Activated CD8-positive, alpha-beta memory T cell treated with anti-CD3 and anti-CD28 coated beads for 36 hours (primary cell): ENCODE results near the gene TECR. TPM values are rescaled to one million over a fixed set of nuclear protein-coding genes. Genes with fewer than 3 reads are reported as not detected.
"Not testable (repeated sequence)": the region's sequence is repeated elsewhere in the genome, so short reads cannot be mapped to it uniquely, and the experiment has no call there.

Source experiments
- CTCF ChIA-PET: fragments of 350-600 bp; sonication (Branson Sonifier 250); formaldehyde crosslinking; loops from one replicate; lab custom pipeline; 2021; ENCODE audit warnings: antibody characterized with exemption; lab: Charles Lee
- POLR2A ChIA-PET: fragments of 350-600 bp; sonication (Branson Sonifier 250); formaldehyde crosslinking; loops from one replicate; lab custom pipeline; 2021; ENCODE audit warnings: antibody characterized with exemption; lab: Charles Lee
- total RNA-seq, 2 experiments: library from RNA; stranded (reverse); gene quantifications; one replicate each; pipeline ENCODE4 v1.2.3, GENCODE V29; 2021

The TECR gene
- total RNA-seq, 2 experiments from 2014 or later = 117 to 122 TPM

- ChIA-PET POLR2A (no interaction called here), CTCF (interaction anchor here (0.9 kb wide), 1 partner anchor 43 kb away, joined by 3 read pairs; no protein-coding TSS in a partner anchor)
These were observed 70.3 kb downstream of the TECR start for GRCh38 chr19:14599548-14600147.

GRCh38 chr19:14603990-14604387, 74.6 kb downstream of the TECR start:
- ChIA-PET CTCF (interaction anchor here (0.6 kb wide), 1 partner anchor 31 kb away, joined by 4 read pairs; no protein-coding TSS in a partner anchor), POLR2A (no interaction called here)

GRCh38 chr19:14606627-14607026, 77.2 kb downstream of the TECR start:
- POLR2A ChIA-PET = no interaction called here
- CTCF ChIA-PET = no interaction called here

GRCh38 chr19:14611051-14611450, 81.7 kb downstream of the TECR start:
- ChIA-PET POLR2A (interaction anchor here (0.7 kb wide), 1 partner anchor 806 kb away, joined by 4 read pairs; no protein-coding TSS in a partner anchor), CTCF (no interaction called here)

- CTCF ChIA-PET, POLR2A ChIA-PET: not testable (repeated sequence)
These were observed 82.8 kb downstream of the TECR start for GRCh38 chr19:14612242-14612641.

GRCh38 chr19:14612657-14613056, 83.3 kb downstream of the TECR start:
- ChIA-PET POLR2A (no interaction called here), CTCF (interaction anchor here (0.7 kb wide), 1 partner anchor 1246 kb away, joined by 3 read pairs; no protein-coding TSS in a partner anchor)

GRCh38 chr19:14613399-14614098, 84.2 kb downstream of the TECR start:
- POLR2A ChIA-PET = not testable (repeated sequence)
- CTCF ChIA-PET = interaction anchor here (0.7 kb wide), 1 partner anchor 1247 kb away, joined by 3 read pairs; no protein-coding TSS in a partner anchor

GRCh38 chr19:14614099-14614412, 84.7 kb downstream of the TECR start:
- ChIA-PET POLR2A (no interaction called here), CTCF (no interaction called here)

Other genes with a start within 250 kb of the TECR start
- gene ADGRE5, start 148.2 kb upstream of the TECR start, total RNA-seq = 100 to 1,000 TPM; 224 to 225 TPM
- 100 to 1,000 TPM; 276 to 286 TPM for gene DDX39A, start 110.3 kb upstream of the TECR start, total RNA-seq
- 100 to 1,000 TPM; 171 to 180 TPM for gene PKN1, start 96.3 kb upstream of the TECR start, total RNA-seq
- gene PTGER1, start 54.2 kb upstream of the TECR start, total RNA-seq = under 1 TPM; 0.34 to 0.53 TPM
- gene GIPC1, start 33.5 kb upstream of the TECR start, total RNA-seq = 10 to 100 TPM; 31.8 to 32.5 TPM
- gene DNAJB1, start 11.2 kb upstream of the TECR start, total RNA-seq = 10 to 100 TPM; 93.8 to 95.8 TPM
- gene NDUFB7, start 42.5 kb downstream of the TECR start, total RNA-seq = 100 to 1,000 TPM; 128 to 129 TPM
- 1 to 10 TPM; 1.2 to 1.3 TPM for gene CLEC17A, start 53.5 kb downstream of the TECR start, total RNA-seq
- not detected for gene ADGRE3, start 145.2 kb downstream of the TECR start, total RNA-seq
- gene ZNF333, start 160.5 kb downstream of the TECR start, total RNA-seq = 1 to 10 TPM; 7.8 to 8.0 TPM
- gene ADGRE2, start 249.0 kb downstream of the TECR start, total RNA-seq = under 1 TPM; 0.42 to 0.69 TPM